Fibroblast of lung (primary cell): ENCODE data around the gene APP.

Source experiments
- CTCF ChIP-seq, 2 donors: IDR thresholded peaks in 1 of 2; conservative IDR thresholded peaks in 1 of 2; 1 replicate in 1 of 2; 2 replicates in 1 of 2; pipeline ENCODE4 v1.5.1; 2011 to 2012; ENCODE audit warnings: low read length in 2 of 2, control low read depth in 1 of 2, inconsistent platforms in 1 of 2, low read depth in 1 of 2, mild to moderate bottlenecking in 1 of 2
- EZH2 ChIP-seq: IDR thresholded peaks from 2 replicates; pipeline ENCODE4 v1.5.1; 2012; ENCODE audit warnings: low read length, control low read depth, mild to moderate bottlenecking; ENCODE audit errors: missing control alignments

- TF ChIP-seq CTCF (conservative IDR thresholded peaks at IDR 0.05 in 1 of 2, IDR thresholded peaks at IDR 0.05 in 1 of 2; ENCODE audit: low read depth in 1 of 2, low read length in 2 of 2) = no peak
- no peak for TF ChIP-seq EZH2
These were observed 285.2 kb downstream of the APP start for GRCh38 chr21:25885405-25885804.
